Suppressor macrophage (primary cell): ENCODE measurements around the gene BAIAP3.

Experiments used
- DNase-seq, 4 experiments: peaks; one replicate each; pipeline ENCODE4 v3.0.0-alpha.2; 2020 to 2022

BAIAP3 gene

GRCh38 chr16:1332618-1333148, 762 bp upstream of the BAIAP3 start:
- DNase-seq, result no peak

GRCh38 chr16:1333854-1334700, 632 bp downstream of the BAIAP3 start:
- peak in 1 of 4 experiments; percentile 32 for DNase-seq

GRCh38 chr16:1334739-1335138, 1.3 kb downstream of the BAIAP3 start:
- DNase-seq, result no peak

- no peak for DNase-seq
These were observed 1.9 kb downstream of the BAIAP3 start for GRCh38 chr16:1335211-1335971.

- no peak for DNase-seq
These were observed 2.6 kb downstream of the BAIAP3 start for GRCh38 chr16:1335996-1336395.

GRCh38 chr16:1336619-1337018, 3.2 kb downstream of the BAIAP3 start:
- peak in 3 of 4 experiments; percentile 19 to 58 (median 33) for DNase-seq

- no peak for DNase-seq
These were observed 4.0 kb downstream of the BAIAP3 start for GRCh38 chr16:1337486-1337885.

- peak in 2 of 4 experiments; percentile 38 to 63 for DNase-seq
These were observed 4.8 kb downstream of the BAIAP3 start for GRCh38 chr16:1338119-1338730.

GRCh38 chr16:1338855-1339675, 5.6 kb downstream of the BAIAP3 start:
- DNase-seq, result no peak

GRCh38 chr16:1340730-1341494, 7.5 kb downstream of the BAIAP3 start:
- no peak for DNase-seq

GRCh38 chr16:1341495-1342420, 8.3 kb downstream of the BAIAP3 start:
- no peak for DNase-seq

GRCh38 chr16:1342526-1343427, 9.3 kb downstream of the BAIAP3 start:
- peak; percentile 93 to 95 (median 95) for DNase-seq

GRCh38 chr16:1343428-1344242, 10.2 kb downstream of the BAIAP3 start:
- no peak for DNase-seq

- DNase-seq, result no peak
These were observed 11.1 kb downstream of the BAIAP3 start for GRCh38 chr16:1344499-1344898.

- DNase-seq, result no peak
These were observed 11.6 kb downstream of the BAIAP3 start for GRCh38 chr16:1345087-1345486.

- no peak for DNase-seq
These were observed 12.4 kb downstream of the BAIAP3 start for GRCh38 chr16:1345651-1346421.
